Activated CD4-positive, alpha-beta T cell treated with anti-CD3 and anti-CD28 coated beads, Interleukin-2, amount 10 ng/mL, durations not matched to agents 7 days and 5 days (primary cell): ENCODE results near the gene TGFB1. TPM values are rescaled to one million over a fixed set of nuclear protein-coding genes. Genes with fewer than 3 reads are reported as not detected.
"Not testable (repeated sequence)": the region's sequence is repeated elsewhere in the genome, so short reads cannot be mapped to it uniquely, and the experiment has no call there.

Experiments
- CTCF ChIA-PET: fragments of 350-600 bp; sonication (Branson Sonifier 250); formaldehyde crosslinking; loops from one replicate; lab custom pipeline; 2021; ENCODE audit warnings: antibody characterized with exemption; lab: Charles Lee
- POLR2A ChIA-PET: fragments of 350-600 bp; sonication (Branson Sonifier 250); formaldehyde crosslinking; loops from one replicate; lab custom pipeline; 2021; ENCODE audit warnings: antibody characterized with exemption; lab: Charles Lee
- DNase-seq: peaks from one replicate; pipeline ENCODE4 v3.0.0-alpha.2; 2020
- H3K27ac Mint-ChIP-seq: one replicate; pipeline ENCODE4 v1.8.0; 2021; ENCODE audit warnings: mild to moderate bottlenecking, moderate library complexity, mixed read lengths
- H3K27me3 Mint-ChIP-seq: one replicate; pipeline ENCODE4 v1.8.0; 2021; ENCODE audit warnings: mixed read lengths
- H3K36me3 Mint-ChIP-seq: one replicate; pipeline ENCODE4 v1.8.0; 2021; ENCODE audit warnings: low read depth, mixed read lengths
- H3K4me1 Mint-ChIP-seq: one replicate; pipeline ENCODE4 v1.8.0; 2021; ENCODE audit warnings: mixed read lengths
- H3K4me3 Mint-ChIP-seq: one replicate; pipeline ENCODE4 v1.8.0; 2021; ENCODE audit warnings: mild to moderate bottlenecking, moderate library complexity, mixed read lengths
- H3K9me3 Mint-ChIP-seq: one replicate; pipeline ENCODE4 v1.8.0; 2021; ENCODE audit warnings: mixed read lengths
- total RNA-seq, 2 experiments: library from RNA; stranded (reverse); gene quantifications; one replicate each; pipeline ENCODE4 v1.2.3, GENCODE V29; 2021

TGFB1 gene
- total RNA-seq, 2 experiments from 2014 or later = 194 TPM

GRCh38 chr19:41352609-41353465 is 885 bp downstream of the TGFB1 start:
- DNase-seq = peak; percentile 77
- peaks cover 46% of the 10 kb centered on the region for H3K36me3 Mint-ChIP-seq

GRCh38 chr19:41352279-41352608 is 1.5 kb downstream of the TGFB1 start:
- POLR2A ChIA-PET = interaction anchor here (0.5 to 0.7 kb wide), 2 partner anchors 46 to 92 kb away, joined by 3 read pairs; no protein-coding TSS in a partner anchor

More at GRCh38 chr19:41352609-41353465, 885 bp downstream of the TGFB1 start:
- H3K9me3 Mint-ChIP-seq = peaks cover 3% of the 10 kb centered on the region
- no peaks in the 10 kb centered on the region for H3K27me3 Mint-ChIP-seq
- peaks cover 62% of the 10 kb centered on the region for H3K4me1 Mint-ChIP-seq
- ChIA-PET POLR2A (interaction anchor here (0.5 to 0.6 kb wide), 2 partner anchors 11 to 46 kb away, joined by 3 read pairs; partner anchors contain the start of gene B9D2), CTCF (interaction anchor here (0.6 to 3.2 kb wide), 14 partner anchors 12 to 718 kb away, joined by 3 to 31 read pairs (median 4); partner anchors contain the start of genes B9D2 and HNRNPUL1)
- H3K4me3 Mint-ChIP-seq = peak overlapping the region; percentile 99
- H3K27ac Mint-ChIP-seq = peak overlapping the region; percentile 95

GRCh38 chr19:41351339-41352245 is 2.1 kb downstream of the TGFB1 start:
- peak; percentile 87 for DNase-seq
- Mint-ChIP-seq H3K4me3 (peak overlapping the region; percentile 99), H3K9me3 (peaks cover 3% of the 10 kb centered on the region), H3K27ac (peak overlapping the region; percentile 90), H3K36me3 (peaks cover 48% of the 10 kb centered on the region), H3K27me3 (no peaks in the 10 kb centered on the region), H3K4me1 (peaks cover 54% of the 10 kb centered on the region)
- ChIA-PET POLR2A (interaction anchor here (0.7 to 1.1 kb wide), 2 partner anchors 29 to 91 kb away, joined by 3 read pairs; no protein-coding TSS in a partner anchor), CTCF (interaction anchor here (0.5 to 3.2 kb wide), 20 partner anchors 9 to 746 kb away, joined by 3 to 31 read pairs (median 4); partner anchors contain the start of gene B9D2)

More at GRCh38 chr19:41352279-41352608, 1.5 kb downstream of the TGFB1 start:
- no peak for DNase-seq
- H3K36me3 Mint-ChIP-seq = peaks cover 50% of the 10 kb centered on the region
- H3K9me3 Mint-ChIP-seq = peaks cover 3% of the 10 kb centered on the region
- peaks cover 59% of the 10 kb centered on the region for H3K4me1 Mint-ChIP-seq
- no peaks in the 10 kb centered on the region for H3K27me3 Mint-ChIP-seq
- CTCF ChIA-PET = interaction anchor here (0.6 to 3.2 kb wide), 15 partner anchors 11 to 202 kb away, joined by 3 to 31 read pairs (median 4); partner anchors contain the start of genes B9D2 and HNRNPUL1
- H3K4me3 Mint-ChIP-seq = peak overlapping the region; percentile 99
- H3K27ac Mint-ChIP-seq = peak overlapping the region; percentile 90

- Mint-ChIP-seq H3K27me3 (no peaks in the 10 kb centered on the region), H3K27ac (peak overlapping the region; percentile 90), H3K36me3 (peaks cover 50% of the 10 kb centered on the region), H3K4me3 (peak overlapping the region; percentile 99), H3K9me3 (peaks cover 3% of the 10 kb centered on the region), H3K4me1 (peaks cover 51% of the 10 kb centered on the region)
- POLR2A ChIA-PET = interaction anchor here (1.1 kb wide), 1 partner anchor 28 kb away, joined by 3 read pairs; no protein-coding TSS in a partner anchor
- CTCF ChIA-PET = interaction anchor here (0.5 to 3.2 kb wide), 13 partner anchors 9 to 745 kb away, joined by 3 to 31 read pairs (median 4); partner anchors contain the start of gene B9D2
- DNase-seq = no peak
Measured at GRCh38 chr19:41350735-41351338, 2.9 kb downstream of the TGFB1 start.

- H3K9me3 Mint-ChIP-seq, H3K27ac Mint-ChIP-seq, H3K4me3 Mint-ChIP-seq, H3K27me3 Mint-ChIP-seq, DNase-seq, CTCF ChIA-PET: not testable (repeated sequence)
- Mint-ChIP-seq H3K36me3 (peaks cover 70% of the 10 kb centered on the region), H3K4me1 (peaks cover 61% of the 10 kb centered on the region)
- POLR2A ChIA-PET = interaction anchor here (0.6 kb wide), 1 partner anchor 148 kb away, joined by 5 read pairs; no protein-coding TSS in a partner anchor
Measured at GRCh38 chr19:41346916-41347315, 6.8 kb downstream of the TGFB1 start.

- Mint-ChIP-seq H3K4me3 (no peak overlapping the region), H3K9me3 (peaks cover 3% of the 10 kb centered on the region), H3K27me3 (no peaks in the 10 kb centered on the region), H3K27ac (peak overlapping the region; percentile 10), H3K36me3 (peaks cover 69% of the 10 kb centered on the region), H3K4me1 (peaks cover 60% of the 10 kb centered on the region)
- ChIA-PET POLR2A (interaction anchor here (0.5 kb wide), 1 partner anchor 8 kb away, joined by 3 read pairs; no protein-coding TSS in a partner anchor), CTCF (interaction anchor here (1.1 kb wide), 1 partner anchor 17 kb away, joined by 3 read pairs; no protein-coding TSS in a partner anchor)
- DNase-seq = no peak
Measured at GRCh38 chr19:41344162-41344561, 9.6 kb downstream of the TGFB1 start.

- Mint-ChIP-seq H3K36me3 (peaks cover 63% of the 10 kb centered on the region), H3K9me3 (no peaks in the 10 kb centered on the region), H3K4me3 (peak overlapping the region; percentile 27), H3K4me1 (peaks cover 55% of the 10 kb centered on the region), H3K27ac (peak overlapping the region; percentile 46), H3K27me3 (no peaks in the 10 kb centered on the region)
- CTCF ChIA-PET = interaction anchor here (0.6 to 3.7 kb wide), 4 partner anchors 10 to 1474 kb away, joined by 3 to 15 read pairs (median 3); no protein-coding TSS in a partner anchor
- POLR2A ChIA-PET = no interaction called here
- DNase-seq = no peak
Measured at GRCh38 chr19:41341669-41342490, 11.8 kb downstream of the TGFB1 start.

- Mint-ChIP-seq H3K4me1 (peaks cover 58% of the 10 kb centered on the region), H3K36me3 (peaks cover 65% of the 10 kb centered on the region)
- POLR2A ChIA-PET = interaction anchor here (0.6 kb wide), 1 partner anchor 11 kb away, joined by 5 read pairs; no protein-coding TSS in a partner anchor
Measured at GRCh38 chr19:41339936-41340335, 13.8 kb downstream of the TGFB1 start.

GRCh38 chr19:41335467-41335866 is 18.3 kb downstream of the TGFB1 start:
- H3K27ac Mint-ChIP-seq = peak overlapping the region; percentile 57
- H3K27me3 Mint-ChIP-seq = no peaks in the 10 kb centered on the region
- H3K9me3 Mint-ChIP-seq = no peaks in the 10 kb centered on the region
- ChIA-PET CTCF (interaction anchor here (0.6 to 1.9 kb wide), 5 partner anchors 8 to 152 kb away, joined by 3 to 10 read pairs (median 5); no protein-coding TSS in a partner anchor), POLR2A (interaction anchor here (0.6 kb wide), 1 partner anchor 9 kb away, joined by 3 read pairs; no protein-coding TSS in a partner anchor)
- H3K36me3 Mint-ChIP-seq = peaks cover 57% of the 10 kb centered on the region
- no peak overlapping the region for H3K4me3 Mint-ChIP-seq
- H3K4me1 Mint-ChIP-seq = peaks cover 54% of the 10 kb centered on the region
- DNase-seq = no peak

More at GRCh38 chr19:41339936-41340335, 13.8 kb downstream of the TGFB1 start:
- Mint-ChIP-seq H3K27ac (no peak overlapping the region), H3K27me3 (no peaks in the 10 kb centered on the region), H3K4me3 (no peak overlapping the region), H3K9me3 (no peaks in the 10 kb centered on the region)
- CTCF ChIA-PET = interaction anchor here (3.7 kb wide), 1 partner anchor 12 kb away, joined by 15 read pairs; no protein-coding TSS in a partner anchor
- no peak for DNase-seq

GRCh38 chr19:41334793-41335192 is 18.9 kb downstream of the TGFB1 start:
- Mint-ChIP-seq H3K9me3 (no peaks in the 10 kb centered on the region), H3K36me3 (peaks cover 55% of the 10 kb centered on the region), H3K27ac (peak overlapping the region; percentile 38), H3K4me1 (peaks cover 54% of the 10 kb centered on the region), H3K27me3 (no peaks in the 10 kb centered on the region), H3K4me3 (no peak overlapping the region)
- no peak for DNase-seq
- ChIA-PET POLR2A (no interaction called here), CTCF (interaction anchor here (1.9 kb wide), 1 partner anchor 9 kb away, joined by 10 read pairs; no protein-coding TSS in a partner anchor)
